ENCODE data around the gene CYBC1. TPM values are rescaled to one million over a fixed set of nuclear protein-coding genes. Genes with fewer than 3 reads are reported as not detected.

Gene CYBC1
- total and polyA plus RNA-seq, 9 of the 15 experiments (the other 6 are each of a cell fraction or from before 2014, with no cell fraction given) = 1.3 to 71.8 (median 49.9) TPM

DNA sequence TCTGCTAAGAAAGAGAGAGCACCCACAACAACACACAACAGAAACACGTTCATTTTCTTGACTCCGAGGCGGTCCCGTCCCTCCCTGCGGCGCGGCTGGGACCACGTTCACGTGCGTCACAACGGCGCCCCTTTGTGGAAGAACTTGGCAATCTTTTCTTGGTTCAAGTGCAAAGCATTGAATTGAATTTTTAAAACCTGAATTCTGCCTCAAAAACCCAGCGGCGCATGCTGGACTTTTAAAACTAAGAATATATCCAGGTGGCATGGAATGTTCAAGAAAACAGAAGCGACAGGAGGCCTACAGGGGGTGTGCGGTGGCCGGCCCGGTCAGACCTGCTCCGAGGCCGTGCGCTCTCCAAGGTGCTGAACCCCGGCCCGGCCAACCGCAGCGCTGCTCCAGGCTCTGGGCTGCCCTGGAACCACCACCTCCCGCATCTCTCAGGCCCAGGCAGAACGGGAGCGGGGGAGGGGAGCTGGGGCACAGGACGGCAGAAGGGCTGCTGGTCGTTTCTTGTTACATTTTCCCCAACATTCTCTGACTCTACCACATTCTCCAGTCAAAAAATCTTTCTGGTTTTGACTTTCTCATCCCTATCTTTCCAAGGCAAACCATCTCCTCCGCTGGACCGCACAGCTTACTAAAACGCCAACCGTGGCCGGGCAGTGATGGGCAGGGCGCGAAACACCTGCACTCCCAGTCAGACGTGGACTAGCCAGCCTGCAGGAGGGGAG is 35.8 kb downstream of the CYBC1 start (continued):
- TF ChIP-seq SNRNP70 (optimal IDR thresholded peaks at IDR 0.05; ENCODE audit: low read depth, low read length) (no peak), ZNF354B (CRISPR knock-in tag; IDR thresholded peaks at IDR 0.05) (no peak), SPI1 (IDR thresholded peaks at IDR 0.05; ENCODE audit: borderline replicate concordance, low read depth, low read length) (no peak), XRCC4 (IDR thresholded peaks at IDR 0.05; ENCODE audit: extremely low read depth, insufficient read depth, insufficient read length) (no peak), HNRNPH1 (optimal IDR thresholded peaks at IDR 0.05; ENCODE audit: low read depth, low read length) (no peak), ZNF586 (CRISPR knock-in tag; conservative IDR thresholded peaks at IDR 0.05) (no peak), SRSF1 (IDR thresholded peaks at IDR 0.05; ENCODE audit: low read depth, low read length) (no peak), ZNF589 (CRISPR knock-in tag; IDR thresholded peaks at IDR 0.05; ENCODE audit: low read depth) (no peak), ETV6 (IDR thresholded peaks at IDR 0.05; ENCODE audit: borderline replicate concordance in 1 of 2, low read depth in 2 of 2, low read length in 1 of 2) (no peak), ETV6 (CRISPR knock-in tag; IDR thresholded peaks at IDR 0.05; ENCODE audit: borderline replicate concordance) (peak; percentile 69; the same call in 1 of the 2 replicates), CHD4 (IDR thresholded peaks at IDR 0.05; ENCODE audit: insufficient read depth, insufficient replicate concordance, low read depth, low read length, poor library complexity, severe bottlenecking) (no peak), MIER1 (IDR thresholded peaks at IDR 0.05; ENCODE audit: low read depth) (peak; percentile 99), NFE2 (IDR thresholded peaks at IDR 0.05; ENCODE audit: low read depth) (no peak)
- TF ChIP-seq, protein P1, sequence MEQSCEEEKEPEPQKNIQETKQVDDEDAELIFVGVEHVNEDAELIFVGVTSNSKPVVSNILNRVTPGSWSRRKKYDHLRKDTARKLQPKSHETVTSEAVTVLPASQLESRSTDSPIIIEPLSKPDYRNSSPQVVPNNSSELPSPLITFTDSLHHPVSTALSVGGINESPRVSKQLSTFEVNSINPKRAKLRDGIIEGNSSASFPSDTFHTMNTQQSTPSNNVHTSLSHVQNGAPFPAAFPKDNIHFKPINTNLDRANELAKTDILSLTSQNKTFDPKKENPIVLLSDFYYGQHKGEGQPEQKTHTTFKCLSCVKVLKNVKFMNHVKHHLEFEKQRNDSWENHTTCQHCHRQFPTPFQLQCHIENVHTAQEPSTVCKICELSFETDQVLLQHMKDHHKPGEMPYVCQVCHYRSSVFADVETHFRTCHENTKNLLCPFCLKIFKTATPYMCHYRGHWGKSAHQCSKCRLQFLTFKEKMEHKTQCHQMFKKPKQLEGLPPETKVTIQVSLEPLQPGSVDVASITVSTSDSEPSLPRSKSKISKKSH (CRISPR knock-in tag; IDR thresholded peaks at IDR 0.05) = no peak
- TF ChIP-seq, protein P2, sequence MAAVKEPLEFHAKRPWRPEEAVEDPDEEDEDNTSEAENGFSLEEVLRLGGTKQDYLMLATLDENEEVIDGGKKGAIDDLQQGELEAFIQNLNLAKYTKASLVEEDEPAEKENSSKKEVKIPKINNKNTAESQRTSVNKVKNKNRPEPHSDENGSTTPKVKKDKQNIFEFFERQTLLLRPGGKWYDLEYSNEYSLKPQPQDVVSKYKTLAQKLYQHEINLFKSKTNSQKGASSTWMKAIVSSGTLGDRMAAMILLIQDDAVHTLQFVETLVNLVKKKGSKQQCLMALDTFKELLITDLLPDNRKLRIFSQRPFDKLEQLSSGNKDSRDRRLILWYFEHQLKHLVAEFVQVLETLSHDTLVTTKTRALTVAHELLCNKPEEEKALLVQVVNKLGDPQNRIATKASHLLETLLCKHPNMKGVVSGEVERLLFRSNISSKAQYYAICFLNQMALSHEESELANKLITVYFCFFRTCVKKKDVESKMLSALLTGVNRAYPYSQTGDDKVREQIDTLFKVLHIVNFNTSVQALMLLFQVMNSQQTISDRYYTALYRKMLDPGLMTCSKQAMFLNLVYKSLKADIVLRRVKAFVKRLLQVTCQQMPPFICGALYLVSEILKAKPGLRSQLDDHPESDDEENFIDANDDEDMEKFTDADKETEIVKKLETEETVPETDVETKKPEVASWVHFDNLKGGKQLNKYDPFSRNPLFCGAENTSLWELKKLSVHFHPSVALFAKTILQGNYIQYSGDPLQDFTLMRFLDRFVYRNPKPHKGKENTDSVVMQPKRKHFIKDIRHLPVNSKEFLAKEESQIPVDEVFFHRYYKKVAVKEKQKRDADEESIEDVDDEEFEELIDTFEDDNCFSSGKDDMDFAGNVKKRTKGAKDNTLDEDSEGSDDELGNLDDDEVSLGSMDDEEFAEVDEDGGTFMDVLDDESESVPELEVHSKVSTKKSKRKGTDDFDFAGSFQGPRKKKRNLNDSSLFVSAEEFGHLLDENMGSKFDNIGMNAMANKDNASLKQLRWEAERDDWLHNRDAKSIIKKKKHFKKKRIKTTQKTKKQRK (IDR thresholded peaks at IDR 0.05; ENCODE audit: borderline replicate concordance, low read depth, low read length) = no peak
- TF ChIP-seq, protein P3, sequence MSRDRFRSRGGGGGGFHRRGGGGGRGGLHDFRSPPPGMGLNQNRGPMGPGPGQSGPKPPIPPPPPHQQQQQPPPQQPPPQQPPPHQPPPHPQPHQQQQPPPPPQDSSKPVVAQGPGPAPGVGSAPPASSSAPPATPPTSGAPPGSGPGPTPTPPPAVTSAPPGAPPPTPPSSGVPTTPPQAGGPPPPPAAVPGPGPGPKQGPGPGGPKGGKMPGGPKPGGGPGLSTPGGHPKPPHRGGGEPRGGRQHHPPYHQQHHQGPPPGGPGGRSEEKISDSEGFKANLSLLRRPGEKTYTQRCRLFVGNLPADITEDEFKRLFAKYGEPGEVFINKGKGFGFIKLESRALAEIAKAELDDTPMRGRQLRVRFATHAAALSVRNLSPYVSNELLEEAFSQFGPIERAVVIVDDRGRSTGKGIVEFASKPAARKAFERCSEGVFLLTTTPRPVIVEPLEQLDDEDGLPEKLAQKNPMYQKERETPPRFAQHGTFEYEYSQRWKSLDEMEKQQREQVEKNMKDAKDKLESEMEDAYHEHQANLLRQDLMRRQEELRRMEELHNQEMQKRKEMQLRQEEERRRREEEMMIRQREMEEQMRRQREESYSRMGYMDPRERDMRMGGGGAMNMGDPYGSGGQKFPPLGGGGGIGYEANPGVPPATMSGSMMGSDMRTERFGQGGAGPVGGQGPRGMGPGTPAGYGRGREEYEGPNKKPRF (IDR thresholded peaks at IDR 0.05; ENCODE audit: low read depth, low read length) = no peak
- TF ChIP-seq, protein P4, sequence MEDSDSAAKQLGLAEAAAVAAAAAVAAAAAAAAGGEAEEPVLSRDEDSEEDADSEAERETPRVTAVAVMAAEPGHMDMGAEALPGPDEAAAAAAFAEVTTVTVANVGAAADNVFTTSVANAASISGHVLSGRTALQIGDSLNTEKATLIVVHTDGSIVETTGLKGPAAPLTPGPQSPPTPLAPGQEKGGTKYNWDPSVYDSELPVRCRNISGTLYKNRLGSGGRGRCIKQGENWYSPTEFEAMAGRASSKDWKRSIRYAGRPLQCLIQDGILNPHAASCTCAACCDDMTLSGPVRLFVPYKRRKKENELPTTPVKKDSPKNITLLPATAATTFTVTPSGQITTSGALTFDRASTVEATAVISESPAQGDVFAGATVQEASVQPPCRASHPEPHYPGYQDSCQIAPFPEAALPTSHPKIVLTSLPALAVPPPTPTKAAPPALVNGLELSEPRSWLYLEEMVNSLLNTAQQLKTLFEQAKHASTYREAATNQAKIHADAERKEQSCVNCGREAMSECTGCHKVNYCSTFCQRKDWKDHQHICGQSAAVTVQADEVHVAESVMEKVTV (CRISPR knock-in tag; IDR thresholded peaks at IDR 0.05) = peak; percentile 62

Measured in K562 (cell line).